GM12874 (cell line): ENCODE results near the gene TUFT1.

Source experiments
- CTCF ChIP-seq: IDR thresholded peaks from 2 replicates; pipeline ENCODE4 v1.5.1; 2011; ENCODE audit warnings: low read depth, mild to moderate bottlenecking, control low read depth, low read length, moderate library complexity; ENCODE audit not compliant: insufficient read depth

Gene TUFT1

GRCh38 chr1:151574575-151575529 lies 34.7 kb downstream of the TUFT1 start:
- TF ChIP-seq CTCF: no peak

- TF ChIP-seq CTCF: no peak
These were observed 37.1 kb downstream of the TUFT1 start for GRCh38 chr1:151577173-151577572.

- no peak for TF ChIP-seq CTCF
These were observed 38.8 kb downstream of the TUFT1 start for GRCh38 chr1:151578941-151579340.

- TF ChIP-seq CTCF: no peak
These were observed 39.5 kb downstream of the TUFT1 start for GRCh38 chr1:151579436-151580225.

DNA sequence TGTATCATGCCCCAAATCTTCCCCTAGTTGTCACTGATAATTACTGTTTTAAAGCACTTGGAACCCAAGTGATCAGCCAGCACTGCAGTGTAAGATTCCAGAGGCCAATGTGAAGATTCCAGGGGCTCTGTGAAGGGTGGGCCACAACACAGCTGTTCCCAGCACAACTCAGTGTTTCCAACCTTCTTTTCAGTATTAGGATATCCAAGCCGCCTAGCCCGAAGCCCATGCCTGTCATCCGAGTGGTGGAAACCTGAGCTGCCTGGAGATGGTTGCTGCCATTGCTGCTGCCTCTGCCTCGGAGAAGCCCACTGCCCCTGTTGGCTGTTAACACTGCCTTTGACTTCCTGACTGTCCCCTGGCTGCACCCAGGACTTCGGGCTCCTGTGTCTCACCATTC lies 41.3 kb downstream of the TUFT1 start:
- TF ChIP-seq CTCF: no peak

DNA sequence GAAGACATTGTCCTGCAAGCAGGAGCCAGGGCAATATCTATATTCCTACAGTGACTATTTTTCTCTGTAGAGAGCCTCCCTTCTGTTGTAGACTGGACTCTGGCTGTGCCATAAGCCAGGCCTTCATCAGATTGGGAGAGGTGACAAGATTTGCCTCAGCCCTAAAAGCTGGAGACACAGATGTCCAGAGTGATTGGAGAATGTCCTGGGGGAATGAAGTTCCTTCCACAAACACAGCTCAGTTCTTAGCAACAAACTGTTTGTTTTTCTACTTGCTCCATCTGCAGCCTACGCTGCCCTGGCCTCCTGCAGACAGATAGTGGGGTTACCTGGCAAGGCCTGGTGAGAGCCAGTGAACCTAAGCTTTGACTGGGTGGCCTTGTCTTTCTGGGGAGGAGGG lies 41.8 kb downstream of the TUFT1 start:
- TF ChIP-seq CTCF: no peak

DNA sequence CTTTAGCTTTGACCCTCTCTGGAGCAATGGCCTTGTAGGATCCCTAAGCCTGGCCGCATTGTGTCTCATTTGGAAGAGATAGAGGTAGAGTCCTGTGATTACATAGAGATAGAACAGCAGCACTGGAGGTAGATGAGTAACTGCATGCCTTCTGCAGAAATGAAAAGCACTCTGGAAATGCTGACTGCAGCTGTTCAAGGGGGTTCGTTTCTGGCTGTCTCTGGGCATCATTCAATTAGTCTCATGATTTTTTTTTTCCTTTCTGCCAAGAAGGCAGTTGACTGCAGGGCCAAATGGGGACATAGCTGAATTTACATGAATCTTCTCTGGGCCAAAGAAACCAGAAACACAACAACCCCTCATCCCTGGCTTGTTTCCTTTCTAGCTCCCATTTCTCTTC lies 43.7 kb downstream of the TUFT1 start:
- no peak for TF ChIP-seq CTCF
